Mammary epithelial cell (primary cell): ENCODE measurements around the gene ALDH16A1.

ENCODE experiments used
- CTCF ChIP-seq, 2 donors: IDR thresholded peaks in 1 of 2; conservative IDR thresholded peaks in 1 of 2; 2 replicates each; pipeline ENCODE4 v1.5.1; 2011 to 2012; ENCODE audit warnings: inconsistent platforms in 2 of 2, low read length in 2 of 2, mild to moderate bottlenecking in 2 of 2, control low read depth in 1 of 2, low read depth in 1 of 2; ENCODE audit not compliant: insufficient read depth in 1 of 2; ENCODE audit errors: extremely low read depth in 1 of 2
- EZH2 ChIP-seq: IDR thresholded peaks from 2 replicates; pipeline ENCODE4 v1.6.1; 2012; ENCODE audit warnings: low read length, inconsistent platforms, borderline replicate concordance

DNA sequence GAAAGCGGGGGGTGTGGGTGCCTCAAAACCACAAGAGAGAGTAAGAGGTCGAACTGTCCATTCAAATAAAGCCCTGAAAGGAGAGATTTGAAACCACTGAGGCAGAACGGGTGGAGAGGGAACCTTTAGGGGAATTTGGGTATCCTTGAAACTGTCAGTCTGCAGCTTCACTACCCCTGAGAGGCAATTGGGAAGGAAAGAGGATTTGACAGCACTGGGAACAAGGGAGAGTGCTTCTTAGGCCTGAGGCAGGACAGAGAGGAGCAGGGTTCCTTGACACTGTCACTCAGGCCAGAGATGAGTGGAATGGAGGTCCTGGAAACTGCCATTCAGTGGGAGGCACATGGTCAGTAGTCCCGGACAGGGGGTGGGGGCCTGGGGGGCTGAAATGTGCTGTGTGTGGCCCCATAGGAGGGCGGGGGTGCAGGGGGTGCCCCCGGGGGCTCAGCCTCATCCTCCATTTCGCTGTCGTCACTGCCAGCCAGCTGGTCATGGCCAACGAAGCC lies 22.8 kb upstream of the ALDH16A1 start:
- TF ChIP-seq CTCF (conservative IDR thresholded peaks at IDR 0.05 in 1 of 2, IDR thresholded peaks at IDR 0.05 in 1 of 2; ENCODE audit: extremely low read depth in 1 of 2, insufficient read depth in 1 of 2, low read depth in 1 of 2, low read length in 2 of 2), result no peak
- no peak for TF ChIP-seq EZH2
